GM12801 (cell line): ENCODE results near the gene TAF5L.

Experiments used
- TF ChIP-seq, protein P1 (sequence below): IDR thresholded peaks from one replicate; pipeline ENCODE4 v1.5.1; 2011; ENCODE audit warnings: control low read depth; ENCODE audit not compliant: insufficient read length; ENCODE audit errors: extremely low read depth

The TAF5L gene

DNA sequence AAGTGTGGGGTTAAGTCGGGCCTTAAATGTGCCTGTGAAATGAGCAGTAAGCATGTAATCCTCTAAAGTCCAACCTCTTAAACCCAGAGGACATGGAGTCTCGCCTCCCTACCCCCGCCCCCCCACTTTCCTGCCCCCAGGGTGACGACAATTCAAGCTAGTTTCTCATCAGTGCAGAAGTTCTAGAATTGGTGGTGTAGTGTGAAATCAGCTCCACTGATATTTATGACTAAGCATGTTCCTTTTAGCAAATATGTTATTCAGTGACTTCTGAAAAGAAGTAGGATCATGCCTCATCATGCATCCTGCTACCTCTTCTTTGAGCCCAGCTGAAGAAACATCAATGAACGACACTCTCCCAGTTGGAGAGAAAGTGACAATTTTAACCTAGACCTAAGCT is 64.8 kb downstream of the TAF5L start:
- TF ChIP-seq, protein P1, sequence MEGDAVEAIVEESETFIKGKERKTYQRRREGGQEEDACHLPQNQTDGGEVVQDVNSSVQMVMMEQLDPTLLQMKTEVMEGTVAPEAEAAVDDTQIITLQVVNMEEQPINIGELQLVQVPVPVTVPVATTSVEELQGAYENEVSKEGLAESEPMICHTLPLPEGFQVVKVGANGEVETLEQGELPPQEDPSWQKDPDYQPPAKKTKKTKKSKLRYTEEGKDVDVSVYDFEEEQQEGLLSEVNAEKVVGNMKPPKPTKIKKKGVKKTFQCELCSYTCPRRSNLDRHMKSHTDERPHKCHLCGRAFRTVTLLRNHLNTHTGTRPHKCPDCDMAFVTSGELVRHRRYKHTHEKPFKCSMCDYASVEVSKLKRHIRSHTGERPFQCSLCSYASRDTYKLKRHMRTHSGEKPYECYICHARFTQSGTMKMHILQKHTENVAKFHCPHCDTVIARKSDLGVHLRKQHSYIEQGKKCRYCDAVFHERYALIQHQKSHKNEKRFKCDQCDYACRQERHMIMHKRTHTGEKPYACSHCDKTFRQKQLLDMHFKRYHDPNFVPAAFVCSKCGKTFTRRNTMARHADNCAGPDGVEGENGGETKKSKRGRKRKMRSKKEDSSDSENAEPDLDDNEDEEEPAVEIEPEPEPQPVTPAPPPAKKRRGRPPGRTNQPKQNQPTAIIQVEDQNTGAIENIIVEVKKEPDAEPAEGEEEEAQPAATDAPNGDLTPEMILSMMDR: no peak

DNA sequence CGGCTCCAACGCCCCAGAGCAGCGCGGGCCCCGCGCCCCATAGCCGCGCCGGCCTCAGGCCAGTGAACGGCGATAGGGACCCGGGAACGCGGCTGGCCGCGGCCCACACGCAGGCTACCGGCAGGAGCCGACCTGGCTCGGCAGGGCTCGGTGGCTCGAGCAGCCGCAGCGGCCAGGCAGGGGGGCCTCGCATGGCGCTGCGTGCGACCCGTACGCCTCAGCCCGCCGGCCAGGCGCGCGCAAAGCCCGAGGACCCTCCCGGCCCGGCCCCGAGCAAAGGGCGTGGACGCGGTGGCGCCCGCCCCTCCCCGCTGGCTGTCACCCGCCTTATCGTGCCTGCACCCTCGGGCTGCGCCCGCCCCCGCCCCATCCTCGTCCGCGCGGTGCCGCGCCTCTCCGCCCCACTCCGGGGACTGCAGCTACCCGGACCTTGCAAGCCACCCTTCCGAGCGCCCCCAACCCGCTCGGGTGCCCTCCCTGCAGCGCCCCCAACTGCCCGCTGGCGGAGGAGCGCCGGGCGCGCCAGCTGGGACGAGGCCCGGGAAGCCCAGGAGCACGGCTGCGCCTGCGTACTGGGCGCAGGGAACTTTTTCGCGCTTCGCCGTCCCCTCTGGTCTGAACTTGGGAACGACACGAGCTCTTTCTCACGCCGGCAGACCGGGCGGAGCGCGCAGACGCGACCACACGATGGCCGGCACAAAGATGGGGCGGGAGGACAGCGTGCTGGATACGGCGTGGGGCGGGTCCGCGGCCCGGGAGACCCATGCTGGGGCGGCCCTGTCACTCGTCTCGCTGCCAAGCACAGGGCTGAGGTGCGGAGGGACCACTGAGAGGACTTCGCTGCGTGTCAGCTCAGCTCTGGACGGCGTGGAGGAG is 67.2 kb downstream of the TAF5L start, which contains the start of gene ABCB10:
TSS of gene ABCB10 (minus strand) at position 248 of the 876 bp plus-strand sequence. CDS start at position 193, 55 bp downstream.
- TF ChIP-seq, protein P1: no peak

DNA sequence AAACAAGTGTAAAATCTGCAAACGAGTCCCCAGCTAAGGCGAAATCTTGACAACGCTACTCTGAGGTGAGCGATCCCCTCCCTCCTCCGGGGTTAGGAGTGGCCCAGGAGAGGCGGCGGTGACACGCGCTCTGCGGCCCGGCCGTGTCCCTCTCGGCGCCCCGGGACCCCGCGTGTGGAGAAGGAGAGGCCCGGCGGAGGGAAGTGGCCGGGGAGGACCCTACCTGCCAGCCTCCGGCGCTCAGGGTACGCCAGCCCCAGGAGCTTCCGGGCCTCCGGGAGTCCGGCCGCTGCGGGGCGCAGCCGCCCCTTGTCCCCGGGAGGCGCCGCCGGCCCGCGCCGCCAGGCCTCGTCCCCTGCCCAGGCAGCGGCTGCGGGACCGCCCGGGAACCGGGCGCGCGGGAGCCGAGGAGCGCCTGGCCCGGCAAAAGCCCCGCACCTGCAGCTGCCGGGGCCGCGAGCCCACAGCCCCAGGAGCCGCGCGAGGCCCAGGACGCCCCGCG is 68.0 kb downstream of the TAF5L start:
- TF ChIP-seq, protein P1: no peak

DNA sequence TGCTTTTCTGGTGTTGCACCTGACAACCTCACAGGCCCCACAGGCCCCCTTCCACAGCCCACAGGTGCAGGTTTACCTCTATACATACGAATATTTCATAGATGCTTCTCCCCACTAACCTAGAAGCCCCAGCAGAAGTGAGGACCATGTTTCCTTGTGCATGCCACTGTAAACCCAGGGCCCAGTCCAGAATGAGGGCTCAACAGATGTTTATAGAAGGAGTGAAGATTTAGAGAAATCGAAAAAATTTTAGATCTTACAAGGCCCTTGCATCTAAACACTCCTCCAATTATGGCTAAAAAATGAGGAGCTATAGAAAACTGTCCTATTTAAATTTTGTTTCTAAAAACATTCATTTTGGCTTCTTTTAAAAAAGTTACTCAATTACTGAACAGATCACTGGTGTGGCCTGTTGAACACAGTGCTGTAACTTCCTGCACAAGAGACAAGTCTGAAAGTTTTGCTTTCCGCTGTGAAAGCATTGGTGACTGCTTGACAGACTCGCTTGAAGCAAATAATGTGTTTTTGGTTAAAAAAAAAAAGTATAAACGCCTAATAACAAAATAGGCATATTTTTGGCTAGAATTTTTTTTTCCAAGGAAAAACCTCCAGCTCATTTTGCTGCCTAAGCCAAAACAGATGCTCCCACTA is 68.6 kb downstream of the TAF5L start:
- TF ChIP-seq, protein P1: no peak

DNA sequence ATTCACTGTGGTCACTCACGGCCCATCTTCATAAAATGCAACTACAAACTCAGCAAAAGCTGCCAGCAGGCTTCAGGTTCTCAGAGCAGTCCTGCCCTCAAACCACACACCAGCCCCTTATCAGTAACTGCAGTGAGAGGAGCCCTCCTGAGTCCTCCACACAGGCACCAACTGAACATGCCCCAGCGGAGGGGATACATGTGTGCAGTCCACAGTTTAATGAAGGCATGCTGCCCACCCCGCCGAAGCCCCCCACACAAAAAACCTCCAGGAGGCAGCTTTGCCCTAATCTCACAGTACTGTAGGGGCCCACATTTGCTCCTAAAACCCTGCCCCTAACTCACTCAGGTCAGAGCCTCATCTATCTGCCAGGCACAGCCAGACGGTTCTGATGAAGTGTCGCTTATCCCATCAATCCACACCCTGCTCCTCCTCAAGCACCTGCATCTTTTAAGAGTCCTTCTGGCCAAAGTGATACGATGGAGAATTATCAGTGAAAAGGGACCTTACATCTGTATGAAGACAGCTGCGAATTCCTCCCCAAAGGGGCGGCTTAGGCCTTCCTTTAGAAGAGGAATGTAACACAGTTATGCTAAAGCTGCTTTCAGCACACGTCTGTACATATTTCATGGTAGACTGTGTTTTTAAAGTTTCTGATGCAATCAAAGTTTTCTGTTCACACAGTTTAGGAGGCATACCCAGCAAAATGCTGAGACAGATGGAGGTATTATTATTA is 70.9 kb downstream of the TAF5L start:
- TF ChIP-seq, protein P1: no peak

DNA sequence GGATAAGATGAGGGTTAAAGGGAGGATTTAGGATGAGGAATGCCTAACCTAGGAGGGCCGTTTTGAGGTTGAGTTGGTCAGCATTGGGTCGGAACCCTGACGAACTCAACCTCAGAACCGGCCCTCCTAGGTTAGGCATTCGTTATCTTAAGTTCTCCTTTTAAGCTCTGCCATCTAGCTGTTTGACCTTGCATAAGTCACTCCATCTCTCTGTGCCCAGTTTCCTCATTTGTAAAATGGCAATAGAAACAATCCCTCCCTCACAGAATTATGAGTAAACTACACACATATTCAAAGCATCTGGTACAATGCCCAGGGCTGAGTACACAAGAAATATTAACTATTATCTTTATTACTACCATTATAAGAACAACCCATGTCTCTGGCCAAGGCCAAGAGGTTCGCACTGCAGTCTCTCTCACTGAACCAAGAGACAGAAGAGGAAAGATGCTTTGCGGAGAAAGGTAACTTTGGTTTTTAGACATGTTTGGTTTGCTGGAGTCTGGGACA is 72.2 kb downstream of the TAF5L start:
- TF ChIP-seq, protein P1: no peak

DNA sequence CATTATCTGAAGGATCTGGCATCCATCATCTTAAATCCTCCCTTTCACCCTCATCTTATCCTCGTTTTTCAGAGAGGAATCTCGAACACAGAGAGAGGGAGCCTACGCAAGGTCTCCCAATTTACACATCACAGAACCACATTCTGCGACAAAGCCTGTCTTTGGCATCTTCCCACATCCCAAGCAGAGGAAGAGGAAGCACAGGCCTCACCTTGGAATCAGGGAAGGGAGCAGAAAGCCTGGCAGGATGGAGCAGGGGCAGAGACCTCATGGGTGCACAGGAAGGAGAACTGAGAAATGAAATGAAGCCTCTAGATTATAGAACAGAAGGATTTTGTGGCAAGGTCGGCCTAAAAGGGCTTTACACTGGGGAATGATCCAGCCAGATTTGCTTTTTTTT is 73.2 kb downstream of the TAF5L start:
- TF ChIP-seq, protein P1: no peak
